22Rv1 (cell line): ENCODE measurements around the gene DNER.

Experiments used
- ZFX ChIP-seq: fragments of 450-650 bp; IDR thresholded peaks from 2 replicates; pipeline ENCODE4 v1.6.1; 2017; ENCODE audit warnings: antibody characterized with exemption, borderline replicate concordance
- TF ChIP-seq, protein P1 (sequence below): fragments of 450-650 bp; IDR thresholded peaks from 2 replicates; pipeline ENCODE4 v1.5.1; 2017; ENCODE audit warnings: mild to moderate bottlenecking

DNA sequence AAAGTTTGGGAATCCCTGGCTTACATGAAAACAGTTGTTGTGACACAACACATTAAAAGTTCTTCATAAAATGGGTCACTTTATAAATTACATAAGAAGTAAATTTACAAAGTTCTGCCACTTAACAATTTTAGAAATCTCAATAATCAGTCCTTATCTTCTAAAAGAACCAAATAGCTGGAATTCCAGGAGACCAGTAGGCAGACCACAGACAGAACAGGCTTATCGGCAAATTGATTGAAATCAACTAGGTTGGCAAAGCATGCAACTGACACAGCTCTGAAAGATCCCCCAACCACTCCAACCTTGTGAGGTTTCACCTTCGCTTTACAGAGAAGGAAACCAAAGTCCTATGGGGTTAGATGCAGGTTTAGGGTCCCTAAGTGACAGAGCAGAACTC is 103.0 kb downstream of the DNER start:
- TF ChIP-seq, protein P1, sequence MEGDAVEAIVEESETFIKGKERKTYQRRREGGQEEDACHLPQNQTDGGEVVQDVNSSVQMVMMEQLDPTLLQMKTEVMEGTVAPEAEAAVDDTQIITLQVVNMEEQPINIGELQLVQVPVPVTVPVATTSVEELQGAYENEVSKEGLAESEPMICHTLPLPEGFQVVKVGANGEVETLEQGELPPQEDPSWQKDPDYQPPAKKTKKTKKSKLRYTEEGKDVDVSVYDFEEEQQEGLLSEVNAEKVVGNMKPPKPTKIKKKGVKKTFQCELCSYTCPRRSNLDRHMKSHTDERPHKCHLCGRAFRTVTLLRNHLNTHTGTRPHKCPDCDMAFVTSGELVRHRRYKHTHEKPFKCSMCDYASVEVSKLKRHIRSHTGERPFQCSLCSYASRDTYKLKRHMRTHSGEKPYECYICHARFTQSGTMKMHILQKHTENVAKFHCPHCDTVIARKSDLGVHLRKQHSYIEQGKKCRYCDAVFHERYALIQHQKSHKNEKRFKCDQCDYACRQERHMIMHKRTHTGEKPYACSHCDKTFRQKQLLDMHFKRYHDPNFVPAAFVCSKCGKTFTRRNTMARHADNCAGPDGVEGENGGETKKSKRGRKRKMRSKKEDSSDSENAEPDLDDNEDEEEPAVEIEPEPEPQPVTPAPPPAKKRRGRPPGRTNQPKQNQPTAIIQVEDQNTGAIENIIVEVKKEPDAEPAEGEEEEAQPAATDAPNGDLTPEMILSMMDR: no peak
- no peak for TF ChIP-seq ZFX
